ENCODE results near the gene TUNAR.

DNA sequence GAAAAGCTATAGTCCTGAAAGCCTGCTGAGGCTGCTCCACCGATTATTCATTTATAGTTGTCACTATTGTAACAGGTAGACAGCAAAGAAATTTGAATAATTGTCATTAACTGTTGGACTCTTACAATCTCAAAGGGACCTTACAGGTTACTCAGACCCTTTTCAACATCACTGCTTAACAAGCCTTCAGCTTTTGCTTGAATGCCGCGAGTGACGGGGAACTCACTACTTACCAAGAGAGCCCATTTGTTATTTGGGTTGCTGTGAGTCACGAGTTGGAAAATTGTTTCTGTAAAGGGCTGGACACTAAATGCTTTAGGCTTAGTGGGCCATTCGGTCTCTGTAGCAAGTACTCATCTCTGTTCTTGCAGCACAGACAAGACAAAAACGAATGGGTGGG is 5.9 kb upstream of the TUNAR start:
- TF ChIP-seq CTCF (conservative IDR thresholded peaks at IDR 0.05; ENCODE audit: low read depth in 2 of 2): no peak
- TF ChIP-seq, protein P1, sequence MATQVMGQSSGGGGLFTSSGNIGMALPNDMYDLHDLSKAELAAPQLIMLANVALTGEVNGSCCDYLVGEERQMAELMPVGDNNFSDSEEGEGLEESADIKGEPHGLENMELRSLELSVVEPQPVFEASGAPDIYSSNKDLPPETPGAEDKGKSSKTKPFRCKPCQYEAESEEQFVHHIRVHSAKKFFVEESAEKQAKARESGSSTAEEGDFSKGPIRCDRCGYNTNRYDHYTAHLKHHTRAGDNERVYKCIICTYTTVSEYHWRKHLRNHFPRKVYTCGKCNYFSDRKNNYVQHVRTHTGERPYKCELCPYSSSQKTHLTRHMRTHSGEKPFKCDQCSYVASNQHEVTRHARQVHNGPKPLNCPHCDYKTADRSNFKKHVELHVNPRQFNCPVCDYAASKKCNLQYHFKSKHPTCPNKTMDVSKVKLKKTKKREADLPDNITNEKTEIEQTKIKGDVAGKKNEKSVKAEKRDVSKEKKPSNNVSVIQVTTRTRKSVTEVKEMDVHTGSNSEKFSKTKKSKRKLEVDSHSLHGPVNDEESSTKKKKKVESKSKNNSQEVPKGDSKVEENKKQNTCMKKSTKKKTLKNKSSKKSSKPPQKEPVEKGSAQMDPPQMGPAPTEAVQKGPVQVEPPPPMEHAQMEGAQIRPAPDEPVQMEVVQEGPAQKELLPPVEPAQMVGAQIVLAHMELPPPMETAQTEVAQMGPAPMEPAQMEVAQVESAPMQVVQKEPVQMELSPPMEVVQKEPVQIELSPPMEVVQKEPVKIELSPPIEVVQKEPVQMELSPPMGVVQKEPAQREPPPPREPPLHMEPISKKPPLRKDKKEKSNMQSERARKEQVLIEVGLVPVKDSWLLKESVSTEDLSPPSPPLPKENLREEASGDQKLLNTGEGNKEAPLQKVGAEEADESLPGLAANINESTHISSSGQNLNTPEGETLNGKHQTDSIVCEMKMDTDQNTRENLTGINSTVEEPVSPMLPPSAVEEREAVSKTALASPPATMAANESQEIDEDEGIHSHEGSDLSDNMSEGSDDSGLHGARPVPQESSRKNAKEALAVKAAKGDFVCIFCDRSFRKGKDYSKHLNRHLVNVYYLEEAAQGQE (IDR thresholded peaks at IDR 0.05; ENCODE audit: unreplicated experiment): no peak
